SIG-M5 treated with dmso at 0.1 percent for 504 hours (cell line): ENCODE data around the gene IGFL4.

Experiments used
- DNase-seq: peaks from one replicate; lab custom pipeline; 2025; ENCODE audit not compliant: unreplicated experiment; lab: John Stamatoyannopoulos, UW

IGFL4 gene

DNA sequence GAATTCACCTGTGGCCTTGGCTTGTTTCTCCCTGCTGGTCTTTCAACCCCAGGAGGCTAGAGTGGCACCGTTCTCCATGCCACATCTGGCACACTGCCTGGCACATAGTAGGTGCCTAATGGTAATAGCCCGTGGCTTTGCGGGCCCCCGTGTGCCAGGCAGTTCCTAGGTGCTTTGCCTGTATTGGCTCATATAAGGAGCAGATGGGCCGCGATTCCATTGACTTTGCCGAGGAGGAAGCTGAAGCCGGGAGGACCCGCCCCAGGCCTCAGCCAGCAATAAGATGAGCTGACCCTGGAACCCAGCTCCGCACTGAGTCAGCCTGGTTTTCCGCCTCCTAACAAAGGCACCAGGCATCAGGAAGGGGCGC is 18.8 kb downstream of the IGFL4 start:
- no peak for DNase-seq

- no peak for DNase-seq
Observed at GRCh38 chr19:46021531-46022041, 19.2 kb downstream of the IGFL4 start.

- DNase-seq = no peak
Observed at GRCh38 chr19:46020819-46021125, 20.0 kb downstream of the IGFL4 start.

DNA sequence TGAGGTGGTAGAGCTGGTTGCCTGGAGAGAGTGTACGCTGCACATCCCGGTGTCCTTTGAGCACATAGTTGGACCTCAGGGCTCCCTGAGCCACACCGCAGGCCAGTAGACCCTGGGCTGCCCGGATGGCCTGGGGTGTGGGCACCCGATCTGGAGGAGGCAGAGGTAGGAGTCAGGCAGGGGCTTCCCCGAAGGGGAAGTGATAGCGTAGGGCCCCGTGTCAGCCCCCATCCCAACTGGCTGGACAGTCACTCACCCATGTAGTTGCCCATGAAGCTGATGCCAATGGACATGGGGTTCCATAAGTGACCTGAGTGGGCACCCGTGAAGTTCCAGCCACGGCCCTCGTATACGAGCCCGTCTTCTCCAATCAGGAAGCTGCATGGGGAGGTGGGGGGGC is 21.5 kb downstream of the IGFL4 start:
- no peak for DNase-seq

- DNase-seq = no peak
Observed at GRCh38 chr19:46018729-46019251, 22.0 kb downstream of the IGFL4 start.

- DNase-seq = no peak
Observed at GRCh38 chr19:46017874-46018675, 22.7 kb downstream of the IGFL4 start.

DNA sequence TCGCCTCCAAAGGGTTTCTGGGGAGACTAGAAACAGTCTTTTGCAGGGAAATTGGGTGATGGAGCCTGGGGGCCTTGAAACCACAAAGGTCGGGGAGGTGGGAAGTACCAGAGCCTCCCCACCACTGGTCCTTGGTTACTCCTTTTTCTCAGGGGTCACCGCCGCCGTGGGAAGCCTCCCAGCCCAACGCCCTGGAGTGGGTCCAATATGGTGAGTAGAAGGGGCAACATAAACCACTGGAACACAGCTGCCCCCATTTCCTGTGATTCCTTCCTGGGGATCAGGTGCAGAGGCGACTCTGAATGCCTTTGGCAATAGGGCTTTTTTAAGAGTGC is 23.7 kb downstream of the IGFL4 start:
- DNase-seq = no peak

DNA sequence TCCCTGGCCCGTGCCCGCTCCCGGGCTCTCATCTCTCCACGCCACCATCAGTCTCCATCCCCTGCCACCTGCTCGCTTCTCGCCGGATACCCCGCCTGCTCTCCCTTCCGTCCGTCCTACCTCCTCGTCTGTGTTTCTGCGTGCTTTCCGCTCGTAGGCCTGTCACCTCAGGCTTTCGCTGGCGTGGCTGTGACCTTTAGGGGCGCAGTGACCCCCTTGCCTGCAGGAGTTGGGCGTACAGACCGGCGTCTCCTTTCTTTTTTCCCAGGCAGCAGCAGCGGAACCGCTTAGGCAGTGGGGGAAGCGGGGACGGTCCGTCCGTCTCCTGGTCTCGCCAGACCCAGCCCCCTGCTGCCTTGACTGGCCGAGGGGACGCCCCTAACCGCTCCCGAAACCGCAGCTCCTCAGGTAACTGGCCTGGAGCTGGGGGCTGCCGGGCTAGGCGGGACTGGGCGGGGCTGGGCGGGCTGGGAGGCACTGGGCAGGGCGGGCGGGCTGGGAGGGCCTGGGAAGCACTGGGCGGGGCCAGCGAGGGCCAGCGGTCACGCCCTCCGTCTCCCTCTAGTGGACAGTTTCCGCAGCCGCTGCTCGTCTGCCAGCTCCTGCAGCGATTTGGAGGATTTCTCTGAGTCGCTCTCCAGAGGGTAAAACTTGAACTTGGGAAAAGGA is 24.2 kb downstream of the IGFL4 start:
- DNase-seq = peak; percentile 63

DNA sequence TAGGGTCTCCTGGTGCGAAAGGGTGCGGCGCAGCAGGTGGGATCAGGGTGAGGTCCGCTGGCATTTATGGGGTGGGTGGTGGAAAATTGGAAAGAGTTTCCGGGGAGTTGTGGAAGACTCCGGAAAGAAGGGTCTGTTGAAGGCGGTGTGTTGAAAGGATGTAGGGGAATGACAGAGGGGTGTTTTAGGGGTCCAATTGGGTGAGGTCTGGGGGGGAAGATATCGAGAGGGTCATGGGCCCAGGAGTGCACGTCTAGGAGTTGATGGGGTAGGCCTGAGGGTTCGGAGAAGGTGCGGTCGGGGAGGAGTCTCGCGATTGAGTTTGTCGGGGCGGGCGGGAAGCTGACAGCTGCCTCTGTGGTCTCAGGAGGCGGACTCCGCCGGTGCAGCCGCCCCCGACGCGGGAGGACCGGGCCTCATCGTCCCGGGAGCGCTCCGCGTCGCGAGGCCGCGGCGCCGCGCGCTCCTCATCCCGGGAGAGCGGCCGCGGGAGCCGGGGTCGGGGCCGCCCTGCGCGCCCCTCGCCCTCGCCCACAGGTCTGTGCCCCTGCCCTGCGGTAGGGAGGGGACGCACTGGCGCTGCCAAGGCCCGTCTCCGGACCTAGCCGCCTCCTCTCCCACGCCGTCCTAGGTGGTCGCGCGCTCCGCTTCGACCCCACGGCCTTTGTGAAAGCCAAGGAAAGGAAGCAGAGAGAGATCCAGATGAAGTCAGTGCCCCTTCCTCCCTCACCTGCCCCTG is 24.9 kb downstream of the IGFL4 start:
- no peak for DNase-seq

GRCh38 chr19:46014941-46015686 is 25.7 kb downstream of the IGFL4 start:
- DNase-seq = no peak

- DNase-seq = no peak
Observed at GRCh38 chr19:46014534-46014933, 26.3 kb downstream of the IGFL4 start.

DNA sequence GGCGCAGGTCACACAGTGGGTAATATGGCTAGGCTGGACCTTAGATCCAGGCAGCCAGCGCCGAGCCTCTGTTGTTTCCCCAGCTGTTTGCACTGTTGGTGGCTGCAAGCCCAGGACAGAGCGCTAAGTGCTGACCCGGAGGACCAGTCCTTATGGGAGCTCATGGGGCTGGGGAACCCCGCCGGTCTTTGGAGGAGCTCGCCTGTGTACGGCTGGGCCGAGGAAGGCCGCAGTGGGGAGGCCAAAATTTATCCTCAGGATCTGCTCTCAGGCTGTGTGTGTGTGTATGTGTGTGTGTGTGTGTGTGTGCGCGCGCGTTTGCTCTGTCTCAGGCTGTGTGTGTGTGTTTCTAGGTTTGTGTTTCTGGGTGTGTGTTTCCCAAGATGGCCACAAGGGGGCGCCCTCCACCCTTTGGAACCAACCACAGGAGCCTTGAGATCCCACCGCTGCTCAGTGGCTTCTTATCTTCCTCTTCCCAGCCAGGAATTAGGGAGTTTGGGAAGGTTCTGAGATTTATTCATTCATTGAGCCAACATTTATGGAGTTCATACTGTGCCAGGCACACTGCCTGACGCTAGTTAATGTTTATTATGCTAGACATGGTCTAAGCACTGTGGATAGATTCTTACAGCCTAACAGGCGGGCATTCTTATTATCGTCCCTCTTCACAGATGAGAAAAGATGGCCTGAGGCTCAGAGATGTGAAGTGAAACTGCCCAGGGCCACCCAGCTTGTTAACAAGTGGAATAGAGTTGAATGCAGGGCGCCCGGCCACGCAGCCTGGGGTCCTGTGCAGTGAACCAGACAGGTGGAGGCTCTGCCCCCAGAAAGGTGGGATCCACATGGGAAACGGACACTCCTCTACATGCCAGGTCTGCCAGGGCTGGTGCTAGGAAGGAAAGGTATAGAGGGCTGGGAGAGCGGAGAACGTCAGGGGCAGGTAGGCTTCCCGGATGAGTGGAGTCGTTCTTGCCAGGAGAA is 31.0 kb downstream of the IGFL4 start:
- peak; percentile 21 for DNase-seq

DNA sequence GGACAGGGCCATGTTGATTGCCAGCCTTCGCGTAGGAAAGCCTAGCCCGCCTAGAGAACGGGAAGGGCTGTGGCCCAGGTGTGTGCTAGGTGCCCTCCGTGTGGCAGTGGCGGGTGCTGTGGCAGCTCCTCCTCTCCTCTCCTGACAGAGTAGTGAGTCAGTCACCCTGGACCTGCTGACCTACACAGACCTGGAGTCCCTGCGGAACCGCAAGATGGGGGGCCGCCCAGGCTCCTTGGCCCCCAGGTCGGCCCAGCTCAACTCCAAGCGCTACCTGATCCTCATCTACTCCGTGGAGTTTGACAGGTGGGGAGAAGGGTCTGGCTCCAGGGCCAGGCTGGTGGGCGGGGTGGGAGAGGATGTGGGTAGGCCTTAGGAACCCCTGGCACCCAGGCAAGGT is 34.4 kb downstream of the IGFL4 start:
- no peak for DNase-seq

DNA sequence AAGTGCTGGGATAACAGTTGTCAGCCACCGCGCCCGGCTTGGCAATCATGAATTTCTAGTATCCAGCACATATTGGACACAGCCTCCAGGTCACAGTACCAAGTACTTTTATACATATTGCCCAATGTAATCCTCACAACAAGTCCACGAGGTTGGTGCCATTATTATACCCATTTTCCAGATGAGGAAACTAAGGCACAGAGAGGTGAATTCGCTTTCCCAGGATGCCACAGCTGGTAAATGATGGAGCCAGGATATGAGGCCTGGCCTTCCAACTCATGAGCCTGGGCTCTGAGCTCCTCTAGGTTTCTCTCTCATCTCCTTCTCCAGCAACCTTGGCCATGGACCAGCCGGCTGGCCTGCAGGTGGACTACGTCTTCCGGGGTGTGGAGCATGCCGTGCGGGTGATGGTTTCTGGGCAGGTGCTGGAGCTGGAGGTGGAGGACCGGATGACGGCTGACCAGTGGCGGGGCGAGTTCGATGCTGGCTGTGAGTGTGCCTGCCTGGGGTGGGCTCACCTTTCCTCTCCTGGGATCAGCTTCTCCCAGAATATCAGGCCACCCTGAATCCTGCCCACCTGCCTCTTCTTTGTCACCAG is 38.0 kb downstream of the IGFL4 start:
- no peak for DNase-seq

- no peak for DNase-seq
Observed at GRCh38 chr19:46000491-46001246, 40.1 kb downstream of the IGFL4 start.

- DNase-seq = no peak
Observed at GRCh38 chr19:45999653-46000121, 41.1 kb downstream of the IGFL4 start.

DNA sequence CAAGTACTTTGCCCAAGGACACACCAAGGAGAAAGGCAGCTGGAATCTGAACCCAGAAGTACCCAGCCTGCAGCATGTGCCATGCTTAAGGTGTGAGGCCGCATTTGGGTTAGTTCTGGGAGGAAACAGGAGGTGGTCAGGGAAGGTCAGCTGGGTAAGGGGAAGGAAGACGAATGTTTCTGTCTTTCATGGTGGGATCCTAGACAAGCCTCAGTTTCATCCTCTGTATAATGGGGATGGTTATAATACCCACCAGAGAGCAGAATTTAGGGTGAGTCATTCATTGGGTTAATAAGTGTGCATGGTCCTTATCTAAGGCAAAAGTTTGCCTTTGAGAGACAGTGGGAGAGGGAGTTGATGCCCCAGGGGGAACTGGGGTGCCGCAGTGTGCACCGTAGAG is 42.0 kb downstream of the IGFL4 start:
- no peak for DNase-seq

DNA sequence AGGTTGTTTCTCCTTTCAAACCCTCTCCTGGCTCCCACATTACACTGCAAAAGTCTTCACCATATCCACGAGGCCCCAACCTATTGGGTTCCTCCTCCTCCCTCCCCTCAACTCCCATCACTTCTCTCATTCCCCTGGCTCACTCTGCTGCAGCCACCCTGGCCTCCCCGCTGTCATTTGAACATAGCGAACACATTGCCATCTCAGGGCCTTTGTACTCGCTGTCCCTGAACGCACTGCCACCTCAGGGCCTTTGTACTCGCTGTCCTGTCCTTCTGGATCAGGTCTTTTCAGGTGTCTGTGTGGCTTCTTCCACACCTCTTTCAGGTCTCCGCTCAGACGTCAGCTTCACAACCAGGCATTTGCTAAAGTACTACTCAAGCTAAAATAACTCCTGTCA is 43.9 kb downstream of the IGFL4 start:
- DNase-seq = no peak
